GM12864 (cell line): Measurements from ENCODE around the gene SLC9C2.
"Not testable (repeated sequence)": the region's sequence is repeated elsewhere in the genome, so short reads cannot be mapped to it uniquely, and the experiment has no call there.

ENCODE experiments used
- DNase-seq: peaks from one replicate; pipeline ENCODE4 v3.0.0-alpha.2; 2011; ENCODE audit warnings: low read depth
- H3K4me3 ChIP-seq: 2 replicates; pipeline ENCODE4 v1.5.1; 2011; ENCODE audit warnings: mild to moderate bottlenecking, low read depth, low read length, control low read depth
- CTCF ChIP-seq: IDR thresholded peaks from 2 replicates; pipeline ENCODE4 v1.5.1; 2011; ENCODE audit warnings: low read depth, mild to moderate bottlenecking, moderate library complexity, low read length, control low read depth, inconsistent platforms; ENCODE audit errors: missing control alignments

Gene SLC9C2

DNA sequence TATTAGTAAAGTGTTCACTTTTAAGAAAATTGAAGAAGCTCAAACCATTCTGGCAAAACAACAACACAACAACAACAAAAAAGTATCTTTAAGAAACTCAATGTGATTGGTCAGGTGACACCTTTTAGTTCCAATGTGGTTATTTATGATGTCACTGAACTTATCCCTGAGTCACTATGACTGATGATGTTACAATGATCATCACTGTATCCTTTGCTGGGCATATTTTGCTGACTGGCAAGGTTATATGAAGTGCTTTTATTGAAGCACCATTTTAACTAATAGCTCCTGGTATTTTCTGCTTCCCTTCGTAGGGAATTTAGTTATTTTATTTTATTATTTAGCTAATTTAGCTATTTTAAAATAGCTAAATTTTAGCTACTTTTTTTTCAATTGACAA is 32.2 kb upstream of the SLC9C2 start, which contains the start of gene TEX50:
TEX50 (plus strand) TSS at position 223 of the 400 bp plus-strand sequence. CDS start 184 bp downstream, outside the sequence.
- no peak for TF ChIP-seq CTCF
- no peak for DNase-seq
- no peak within 1 kb of the TSS for H3K4me3 ChIP-seq

GRCh38 chr1:173628888-173629287 is 26.0 kb upstream of the SLC9C2 start:
- DNase-seq = no peak

GRCh38 chr1:173627269-173627668 is 24.4 kb upstream of the SLC9C2 start:
- H3K4me3 ChIP-seq = no peak overlapping the region
- no peak for TF ChIP-seq CTCF
- no peak for DNase-seq

More at GRCh38 chr1:173628888-173629287, 26.0 kb upstream of the SLC9C2 start:
- H3K4me3 ChIP-seq = no peak overlapping the region
- TF ChIP-seq CTCF = no peak

DNA sequence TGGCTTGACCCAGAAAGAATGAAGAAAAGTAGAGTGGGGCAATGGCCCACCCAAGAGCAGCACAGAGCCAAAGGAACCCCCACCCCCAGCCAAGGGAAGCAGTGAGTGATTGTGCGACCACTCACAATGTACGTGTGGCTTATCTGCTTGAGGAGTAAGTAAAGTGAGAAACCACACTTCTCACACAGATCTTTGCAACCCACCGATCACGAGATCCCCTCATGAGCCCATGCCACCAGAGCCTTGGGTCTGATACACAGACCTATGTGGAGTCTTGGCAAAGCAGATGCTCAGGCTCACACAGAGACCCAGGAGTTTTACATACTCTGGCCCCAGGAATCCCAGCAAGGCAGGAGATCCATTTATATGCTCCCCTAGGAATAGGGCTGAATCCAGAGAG is 14.0 kb upstream of the SLC9C2 start:
- TF ChIP-seq CTCF = no peak
- DNase-seq = no peak
- no peak overlapping the region for H3K4me3 ChIP-seq

- not testable (repeated sequence) for DNase-seq, H3K4me3 ChIP-seq
Observed at GRCh38 chr1:173613086-173613485, 10.2 kb upstream of the SLC9C2 start.

DNA sequence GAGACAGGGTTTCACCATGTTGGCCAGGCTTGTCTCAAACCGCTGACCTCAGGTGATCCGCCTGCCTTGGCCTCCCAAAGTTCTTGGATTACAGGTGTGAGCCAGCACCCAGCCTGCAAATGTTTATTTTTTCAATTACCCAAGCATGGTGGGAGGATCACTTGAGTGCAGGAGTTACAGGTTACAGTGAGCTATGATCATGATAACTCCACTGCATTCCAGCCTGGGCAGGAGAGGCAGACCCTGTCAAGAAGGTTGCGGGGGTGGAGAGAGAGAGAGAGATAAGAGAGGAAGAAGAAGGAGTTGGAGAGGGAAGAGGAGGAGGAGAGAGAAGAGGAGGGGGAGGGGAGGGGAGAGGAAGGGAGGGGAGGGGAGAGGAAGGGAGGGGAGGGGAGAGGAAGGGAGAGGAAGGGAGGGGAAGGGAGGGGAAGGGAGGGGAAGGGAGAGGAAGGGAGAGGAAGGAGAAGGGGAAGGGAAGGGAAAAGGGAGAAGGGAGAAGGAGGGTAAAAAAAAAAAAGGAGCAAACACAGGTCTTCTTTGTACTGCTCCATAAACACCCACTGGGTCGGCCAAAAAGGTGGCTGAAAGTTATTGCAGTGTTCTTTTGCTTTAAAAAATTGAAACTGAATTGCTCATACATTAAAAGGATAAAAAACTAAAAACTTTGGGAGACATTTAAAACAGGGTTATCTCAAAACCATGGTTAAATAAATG is 5.8 kb upstream of the SLC9C2 start:
- DNase-seq = no peak
- TF ChIP-seq CTCF = no peak
- H3K4me3 ChIP-seq = no peak overlapping the region

- H3K4me3 ChIP-seq = no peak overlapping the region
- TF ChIP-seq CTCF = no peak
- peak; percentile 35 for DNase-seq
Observed at GRCh38 chr1:173601588-173601987, 1.3 kb downstream of the SLC9C2 start.
